ENCODE results near the gene CACNA1B.
"Not testable (repeated sequence)": the region's sequence is repeated elsewhere in the genome, so short reads cannot be mapped to it uniquely, and the experiment has no call there.

Gene CACNA1B

DNA sequence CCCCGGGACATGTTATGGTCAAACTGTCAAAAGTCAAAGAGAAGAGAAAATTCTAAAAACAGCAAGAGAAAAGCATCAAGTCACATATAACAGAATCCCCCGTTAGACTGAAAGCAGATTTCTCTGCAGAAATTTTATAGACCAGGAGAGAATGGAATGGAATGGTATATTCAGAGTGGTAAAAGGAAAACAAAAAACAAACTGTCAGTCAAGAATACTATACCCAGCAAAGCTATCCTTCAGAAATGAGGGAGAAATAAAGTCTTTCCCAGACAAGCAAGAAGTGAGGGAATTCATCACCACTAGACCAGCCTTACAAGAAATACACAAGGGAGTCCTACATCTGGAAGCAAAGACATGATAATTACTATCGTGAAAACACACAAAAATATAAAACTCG, 208.0 kb downstream of the CACNA1B start:
- ChIA-PET POLR2A (no interaction called here), CTCF (interaction anchor here (0.7 kb wide), 1 partner anchor 734 kb away, joined by 3 read pairs; no protein-coding TSS in a partner anchor)
- no peak for DNase-seq (ENCODE audit: extremely low spot score)
- TF ChIP-seq, protein P1, sequence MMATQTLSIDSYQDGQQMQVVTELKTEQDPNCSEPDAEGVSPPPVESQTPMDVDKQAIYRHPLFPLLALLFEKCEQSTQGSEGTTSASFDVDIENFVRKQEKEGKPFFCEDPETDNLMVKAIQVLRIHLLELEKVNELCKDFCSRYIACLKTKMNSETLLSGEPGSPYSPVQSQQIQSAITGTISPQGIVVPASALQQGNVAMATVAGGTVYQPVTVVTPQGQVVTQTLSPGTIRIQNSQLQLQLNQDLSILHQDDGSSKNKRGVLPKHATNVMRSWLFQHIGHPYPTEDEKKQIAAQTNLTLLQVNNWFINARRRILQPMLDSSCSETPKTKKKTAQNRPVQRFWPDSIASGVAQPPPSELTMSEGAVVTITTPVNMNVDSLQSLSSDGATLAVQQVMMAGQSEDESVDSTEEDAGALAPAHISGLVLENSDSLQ (IDR thresholded peaks at IDR 0.05): peak; percentile 28
- TF ChIP-seq BHLHE40 (IDR thresholded peaks at IDR 0.05; ENCODE audit: borderline replicate concordance): no peak
- TF ChIP-seq L3MBTL2 (conservative IDR thresholded peaks at IDR 0.05): no peak
- TF ChIP-seq NFRKB (IDR thresholded peaks at IDR 0.05): no peak
- TF ChIP-seq HDGF (IDR thresholded peaks at IDR 0.05; ENCODE audit: borderline replicate concordance): no peak
- TF ChIP-seq ARNT (IDR thresholded peaks at IDR 0.05): no peak
- TF ChIP-seq FOXK2 (IDR thresholded peaks at IDR 0.05): no peak
- TF ChIP-seq ZNF384 (IDR thresholded peaks at IDR 0.05): no peak

DNA sequence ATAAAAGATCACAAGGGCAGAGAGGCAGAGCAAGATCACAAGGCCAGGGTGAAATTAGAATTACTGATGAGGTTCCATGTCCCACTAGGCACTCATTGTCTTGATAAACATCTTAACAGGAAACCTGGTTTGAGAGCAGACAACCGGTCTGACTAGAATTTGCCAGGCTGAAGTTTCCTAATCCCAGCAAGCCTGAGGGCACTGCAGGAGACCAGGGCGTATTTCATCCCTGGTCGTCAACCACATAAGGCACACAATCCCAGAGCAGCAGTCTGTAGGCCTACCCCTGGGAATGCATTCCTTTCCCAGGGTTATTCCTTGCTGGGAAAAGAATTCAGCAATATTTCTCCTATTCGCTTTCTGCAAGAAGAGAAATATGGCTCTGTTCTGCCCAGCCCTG, 214.5 kb downstream of the CACNA1B start:
- DNase-seq (ENCODE audit: extremely low spot score); CTCF ChIA-PET; POLR2A ChIA-PET: not testable (repeated sequence)

DNA sequence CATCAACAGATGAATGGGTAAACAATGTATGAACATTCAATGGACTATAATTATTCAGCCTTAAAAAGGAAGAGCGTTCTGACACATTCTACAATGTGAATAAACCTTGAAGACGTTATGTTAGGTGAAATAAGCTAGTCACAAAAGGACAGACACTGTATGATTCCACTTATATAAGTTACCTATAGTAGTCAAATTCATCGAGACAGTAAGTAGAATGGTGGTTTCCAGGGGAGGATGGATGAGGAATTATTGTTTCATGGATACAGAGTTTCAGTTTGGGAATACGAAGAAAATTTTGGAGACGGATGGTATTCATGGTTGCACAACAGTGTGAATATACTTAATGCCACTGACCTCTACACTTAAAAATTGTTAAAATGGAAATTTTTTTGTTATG, 216.4 kb downstream of the CACNA1B start:
- TF ChIP-seq ELF4 (IDR thresholded peaks at IDR 0.05) (no peak), FOXA1 (IDR thresholded peaks at IDR 0.05) (no peak), CTBP1 (IDR thresholded peaks at IDR 0.05; ENCODE audit: borderline replicate concordance) (no peak), TARDBP (IDR thresholded peaks at IDR 0.05) (no peak), ZNF384 (IDR thresholded peaks at IDR 0.05) (no peak), SUZ12 (IDR thresholded peaks at IDR 0.05) (no peak), FOXM1 (IDR thresholded peaks at IDR 0.05; ENCODE audit: borderline replicate concordance) (no peak), LEF1 (IDR thresholded peaks at IDR 0.05; ENCODE audit: borderline replicate concordance) (no peak), HDGF (IDR thresholded peaks at IDR 0.05; ENCODE audit: borderline replicate concordance) (no peak), BHLHE40 (IDR thresholded peaks at IDR 0.05; ENCODE audit: borderline replicate concordance) (no peak), NFRKB (IDR thresholded peaks at IDR 0.05) (no peak), SP1 (IDR thresholded peaks at IDR 0.05) (no peak), L3MBTL2 (conservative IDR thresholded peaks at IDR 0.05) (no peak)
- TF ChIP-seq, protein P1 (IDR thresholded peaks at IDR 0.05): no peak
- CTCF ChIA-PET: no interaction called here
- POLR2A ChIA-PET: no interaction called here
- no peak for DNase-seq (ENCODE audit: extremely low spot score)

DNA sequence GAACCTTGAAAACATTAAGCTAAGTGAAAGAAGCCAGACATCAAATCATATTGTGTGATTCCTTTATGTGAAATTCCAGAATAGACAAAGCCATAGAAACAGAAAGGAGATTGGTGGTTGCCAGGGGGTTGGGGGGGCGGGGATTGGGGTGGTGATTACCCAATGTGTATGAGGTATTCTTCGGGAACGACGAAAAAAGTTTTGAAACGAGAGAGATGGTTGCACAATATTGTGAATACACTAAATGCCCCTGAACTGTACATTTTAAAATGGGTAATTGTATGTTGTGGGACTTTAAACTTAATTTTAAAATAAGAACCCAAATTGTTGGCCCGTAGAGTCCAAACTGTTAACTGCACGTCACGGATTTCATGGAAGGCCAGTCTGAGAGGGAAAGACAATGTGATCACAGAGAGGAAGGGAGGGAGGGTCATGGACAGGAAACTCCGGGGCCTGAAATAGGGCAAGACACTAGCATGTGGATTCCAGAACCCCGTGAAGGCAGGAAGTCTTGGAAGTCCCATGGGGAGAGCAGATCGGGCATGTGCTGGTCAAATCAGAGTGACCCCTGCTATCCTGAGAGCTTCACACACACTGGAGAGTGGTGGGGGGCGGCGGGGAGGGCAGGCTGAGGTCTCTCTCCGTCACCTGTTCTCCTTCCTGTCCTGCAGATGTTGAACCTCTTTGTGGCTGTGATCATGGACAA, 218.4 kb downstream of the CACNA1B start:
- TF ChIP-seq ARNT (IDR thresholded peaks at IDR 0.05): no peak
- TF ChIP-seq LEF1 (IDR thresholded peaks at IDR 0.05; ENCODE audit: borderline replicate concordance): no peak
- TF ChIP-seq FOXA1 (IDR thresholded peaks at IDR 0.05): no peak
- ChIA-PET CTCF (no interaction called here), POLR2A (no interaction called here)
- DNase-seq (ENCODE audit: extremely low spot score): no peak

DNA sequence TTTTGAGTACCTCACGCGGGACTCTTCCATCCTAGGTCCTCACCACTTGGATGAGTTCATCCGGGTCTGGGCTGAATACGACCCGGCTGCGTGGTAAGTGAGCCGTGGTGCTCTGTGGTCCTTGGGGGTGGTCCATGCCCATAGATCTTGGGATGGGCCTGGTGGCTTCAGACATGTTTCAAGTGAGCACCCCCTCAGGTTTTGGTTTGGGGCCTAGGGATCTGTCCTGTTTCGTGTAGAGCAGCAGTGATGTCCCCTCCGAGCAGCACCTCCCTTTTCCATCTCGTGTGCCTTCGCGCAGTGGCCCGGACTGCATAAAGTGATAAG, 218.9 kb downstream of the CACNA1B start:
- CTCF ChIA-PET: no interaction called here
- TF ChIP-seq, protein P1 (IDR thresholded peaks at IDR 0.05): no peak
- TF ChIP-seq FOXM1 (IDR thresholded peaks at IDR 0.05; ENCODE audit: borderline replicate concordance): no peak
- no peak for TF ChIP-seq HDGF (IDR thresholded peaks at IDR 0.05; ENCODE audit: borderline replicate concordance)
- no peak for TF ChIP-seq BHLHE40 (IDR thresholded peaks at IDR 0.05; ENCODE audit: borderline replicate concordance)
- TF ChIP-seq ZNF384 (IDR thresholded peaks at IDR 0.05): no peak
- POLR2A ChIA-PET: no interaction called here
- DNase-seq (ENCODE audit: extremely low spot score): no peak

GRCh38 chr9:138097501-138097991, 220.0 kb downstream of the CACNA1B start:
- no peak for TF ChIP-seq ZNF384 (IDR thresholded peaks at IDR 0.05)
- no peak for TF ChIP-seq NFRKB (IDR thresholded peaks at IDR 0.05)
- no peak for TF ChIP-seq FOXM1 (IDR thresholded peaks at IDR 0.05; ENCODE audit: borderline replicate concordance)
- TF ChIP-seq, protein P1 (IDR thresholded peaks at IDR 0.05): no peak
- TF ChIP-seq BHLHE40 (IDR thresholded peaks at IDR 0.05; ENCODE audit: borderline replicate concordance): no peak
- TF ChIP-seq HDGF (IDR thresholded peaks at IDR 0.05; ENCODE audit: borderline replicate concordance): no peak
- TF ChIP-seq LEF1 (IDR thresholded peaks at IDR 0.05; ENCODE audit: borderline replicate concordance): no peak
- no peak for TF ChIP-seq SUZ12 (IDR thresholded peaks at IDR 0.05)
- TF ChIP-seq TARDBP (IDR thresholded peaks at IDR 0.05): no peak
- no peak for TF ChIP-seq L3MBTL2 (conservative IDR thresholded peaks at IDR 0.05)
- no peak for TF ChIP-seq FOXK2 (IDR thresholded peaks at IDR 0.05)
- TF ChIP-seq FOXA1 (IDR thresholded peaks at IDR 0.05): no peak
- no peak for TF ChIP-seq SP1 (IDR thresholded peaks at IDR 0.05)
- no peak for TF ChIP-seq ARNT (IDR thresholded peaks at IDR 0.05)
- TF ChIP-seq CTBP1 (IDR thresholded peaks at IDR 0.05; ENCODE audit: borderline replicate concordance): no peak
- TF ChIP-seq ELF4 (IDR thresholded peaks at IDR 0.05): no peak
- no peak for DNase-seq (ENCODE audit: extremely low spot score)
- POLR2A ChIA-PET: no interaction called here
- CTCF ChIA-PET: no interaction called here

Data from HEK293T (cell line).